OCI-LY3 (cell line): ENCODE results near the gene TMEM185B.

ENCODE experiments used
- EZH2phosphoT487 ChIP-seq: fragments of 200-600 bp; shearing (Covaris generic); IDR thresholded peaks from 2 replicates; pipeline ENCODE4 v1.6.1; 2018; ENCODE audit warnings: antibody characterized with exemption, mixed run types, low read depth
- TF ChIP-seq, protein P1 (sequence below): fragments of 200-600, 300-600 bp; sonication (generic); IDR thresholded peaks from 2 replicates; pipeline ENCODE4 v1.5.1; 2014; ENCODE audit warnings: antibody characterized with exemption, low read length, low read depth

DNA sequence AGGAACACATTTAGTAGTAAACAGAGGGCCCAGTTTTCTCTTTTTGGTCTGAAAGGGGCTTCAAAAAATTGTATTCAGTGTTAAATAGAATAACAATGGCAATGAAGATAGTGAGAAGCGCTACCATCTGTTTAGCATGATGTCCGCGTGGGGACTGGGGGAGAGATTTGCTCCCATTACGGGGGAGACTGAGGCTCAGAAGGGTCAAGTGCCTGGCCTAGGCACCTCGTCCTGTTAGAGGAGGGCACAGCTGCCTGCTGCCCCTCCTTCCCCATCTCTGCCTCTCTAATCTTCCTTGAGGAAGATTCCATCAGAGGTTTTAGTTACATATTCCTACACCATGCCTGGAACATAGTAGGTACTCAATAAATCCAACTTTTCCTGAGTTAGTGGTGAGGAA lies 10.1 kb upstream of the TMEM185B start:
- TF ChIP-seq, protein P1, sequence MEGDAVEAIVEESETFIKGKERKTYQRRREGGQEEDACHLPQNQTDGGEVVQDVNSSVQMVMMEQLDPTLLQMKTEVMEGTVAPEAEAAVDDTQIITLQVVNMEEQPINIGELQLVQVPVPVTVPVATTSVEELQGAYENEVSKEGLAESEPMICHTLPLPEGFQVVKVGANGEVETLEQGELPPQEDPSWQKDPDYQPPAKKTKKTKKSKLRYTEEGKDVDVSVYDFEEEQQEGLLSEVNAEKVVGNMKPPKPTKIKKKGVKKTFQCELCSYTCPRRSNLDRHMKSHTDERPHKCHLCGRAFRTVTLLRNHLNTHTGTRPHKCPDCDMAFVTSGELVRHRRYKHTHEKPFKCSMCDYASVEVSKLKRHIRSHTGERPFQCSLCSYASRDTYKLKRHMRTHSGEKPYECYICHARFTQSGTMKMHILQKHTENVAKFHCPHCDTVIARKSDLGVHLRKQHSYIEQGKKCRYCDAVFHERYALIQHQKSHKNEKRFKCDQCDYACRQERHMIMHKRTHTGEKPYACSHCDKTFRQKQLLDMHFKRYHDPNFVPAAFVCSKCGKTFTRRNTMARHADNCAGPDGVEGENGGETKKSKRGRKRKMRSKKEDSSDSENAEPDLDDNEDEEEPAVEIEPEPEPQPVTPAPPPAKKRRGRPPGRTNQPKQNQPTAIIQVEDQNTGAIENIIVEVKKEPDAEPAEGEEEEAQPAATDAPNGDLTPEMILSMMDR, result no peak
- no peak for TF ChIP-seq EZH2phosphoT487
